Measurements from ENCODE around the gene SPNS2.

DNA sequence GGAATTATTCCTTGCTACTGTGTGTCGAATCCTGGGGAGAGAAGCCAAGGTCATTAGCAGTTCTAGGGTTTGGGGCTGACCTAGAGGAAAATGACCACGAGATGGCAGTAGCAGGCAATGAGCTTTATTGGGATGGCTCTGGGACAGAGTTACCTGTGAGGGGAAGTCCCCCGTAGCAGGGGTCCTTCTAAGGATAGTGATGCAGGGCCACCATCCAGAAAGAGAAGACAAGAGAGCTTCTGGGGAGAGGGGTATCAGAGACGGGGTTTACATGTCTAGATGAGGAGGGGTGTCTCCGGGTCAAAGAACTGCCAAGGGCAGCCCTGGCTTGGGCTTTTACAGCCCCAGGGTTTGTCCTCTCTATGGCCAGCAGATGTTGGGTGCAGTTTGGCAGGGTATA lies 68.1 kb downstream of the SPNS2 start:
- TF ChIP-seq, protein P1, sequence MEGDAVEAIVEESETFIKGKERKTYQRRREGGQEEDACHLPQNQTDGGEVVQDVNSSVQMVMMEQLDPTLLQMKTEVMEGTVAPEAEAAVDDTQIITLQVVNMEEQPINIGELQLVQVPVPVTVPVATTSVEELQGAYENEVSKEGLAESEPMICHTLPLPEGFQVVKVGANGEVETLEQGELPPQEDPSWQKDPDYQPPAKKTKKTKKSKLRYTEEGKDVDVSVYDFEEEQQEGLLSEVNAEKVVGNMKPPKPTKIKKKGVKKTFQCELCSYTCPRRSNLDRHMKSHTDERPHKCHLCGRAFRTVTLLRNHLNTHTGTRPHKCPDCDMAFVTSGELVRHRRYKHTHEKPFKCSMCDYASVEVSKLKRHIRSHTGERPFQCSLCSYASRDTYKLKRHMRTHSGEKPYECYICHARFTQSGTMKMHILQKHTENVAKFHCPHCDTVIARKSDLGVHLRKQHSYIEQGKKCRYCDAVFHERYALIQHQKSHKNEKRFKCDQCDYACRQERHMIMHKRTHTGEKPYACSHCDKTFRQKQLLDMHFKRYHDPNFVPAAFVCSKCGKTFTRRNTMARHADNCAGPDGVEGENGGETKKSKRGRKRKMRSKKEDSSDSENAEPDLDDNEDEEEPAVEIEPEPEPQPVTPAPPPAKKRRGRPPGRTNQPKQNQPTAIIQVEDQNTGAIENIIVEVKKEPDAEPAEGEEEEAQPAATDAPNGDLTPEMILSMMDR (conservative IDR thresholded peaks at IDR 0.05 in 1 of 2, IDR thresholded peaks at IDR 0.05 in 1 of 2; ENCODE audit: low read depth in 1 of 2, low read length in 2 of 2) = peak; percentile 83 to 86
- TF ChIP-seq EZH2 (IDR thresholded peaks at IDR 0.05; ENCODE audit: low read length, missing control alignments) = no peak
